GM19025 (cell line): ENCODE results near the gene RNASE8.
"Not testable (repeated sequence)": the region's sequence is repeated elsewhere in the genome, so short reads cannot be mapped to it uniquely, and the experiment has no call there.

Experiments
- ATAC-seq: cut with Tn5 transposase; IDR thresholded peaks from one replicate; pipeline ENCODE4 v1.9.1; 2021; ENCODE audit warnings: mild to moderate bottlenecking, low read depth, moderate library complexity; ENCODE audit not compliant: unreplicated experiment

RNASE8 gene

GRCh38 chr14:21057803-21058675, at the start of gene RNASE8:
RNASE8 (plus strand) TSS chr14:21057822; CDS start chr14:21057893, 71 bp downstream.
- ATAC-seq: no peak

- not testable (repeated sequence) for ATAC-seq
Observed at GRCh38 chr14:21009721-21010120, 47.9 kb upstream of the RNASE8 start.

- no peak for ATAC-seq
Observed at GRCh38 chr14:21011136-21011535, 46.5 kb upstream of the RNASE8 start.

- no peak for ATAC-seq
Observed at GRCh38 chr14:21014761-21015190, 42.8 kb upstream of the RNASE8 start.

GRCh38 chr14:21015312-21015711, 42.3 kb upstream of the RNASE8 start:
- no peak for ATAC-seq

- ATAC-seq: no peak
Observed at GRCh38 chr14:21016413-21017190, 41.0 kb upstream of the RNASE8 start.

- no peak for ATAC-seq
Observed at GRCh38 chr14:21017528-21018245, 39.9 kb upstream of the RNASE8 start.

- ATAC-seq: no peak
Observed at GRCh38 chr14:21018286-21018685, 39.3 kb upstream of the RNASE8 start.

GRCh38 chr14:21018781-21019180, 38.8 kb upstream of the RNASE8 start:
- ATAC-seq: no peak

- ATAC-seq: no peak
Observed at GRCh38 chr14:21019366-21019765, 38.3 kb upstream of the RNASE8 start.

GRCh38 chr14:21020977-21021545, 36.6 kb upstream of the RNASE8 start:
- no peak for ATAC-seq

- ATAC-seq: no peak
Observed at GRCh38 chr14:21022686-21023085, 34.9 kb upstream of the RNASE8 start.

GRCh38 chr14:21023174-21023573, 34.4 kb upstream of the RNASE8 start:
- ATAC-seq: no peak

GRCh38 chr14:21023817-21024584, 33.6 kb upstream of the RNASE8 start:
- ATAC-seq: no peak

- no peak for ATAC-seq
Observed at GRCh38 chr14:21024585-21025370, 32.8 kb upstream of the RNASE8 start, which contains the start of gene NDRG2. NDRG2 (minus strand) TSS chr14:21025061; CDS start chr14:21023315, 1,746 bp downstream.

- ATAC-seq: no peak
Observed at GRCh38 chr14:21025371-21026273, 32.0 kb upstream of the RNASE8 start.

GRCh38 chr14:21026274-21026987, 31.2 kb upstream of the RNASE8 start:
- ATAC-seq: no peak
